Measurements from ENCODE around the gene BDH2. TPM values are rescaled to one million over a fixed set of nuclear protein-coding genes. Genes with fewer than 3 reads are reported as not detected.

Gene BDH2
- total RNA-seq, 1 experiment from 2014 or later = 17.6 TPM

DNA sequence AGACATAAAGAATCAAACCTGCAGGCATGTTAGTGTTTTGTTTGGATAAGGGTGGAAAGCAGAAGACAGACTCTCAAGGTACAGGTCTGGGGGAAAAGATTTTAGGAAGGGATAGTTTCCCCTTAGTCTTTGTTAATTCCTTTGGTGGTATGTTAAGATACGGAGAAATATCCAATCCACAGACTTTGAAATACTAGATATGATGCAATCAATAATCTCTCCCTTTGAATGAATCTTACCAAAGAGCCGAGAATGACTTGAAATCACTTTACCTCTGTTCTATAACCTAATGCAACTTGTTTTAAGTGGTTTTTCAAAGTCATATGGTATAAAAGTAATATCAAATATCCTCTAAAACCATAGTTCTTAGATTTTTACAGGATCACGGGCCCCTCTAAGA lies 5.3 kb upstream of the BDH2 start:
- H3K27me3 Mint-ChIP-seq (ENCODE audit: insufficient read depth, unreplicated experiment) = no peaks in the 10 kb centered on the region
- CTCF ChIA-PET = no interaction called here
- no TSS peak for BruUV-seq (replicated peaks)
- intact Hi-C loops (cut with micrococcal nuclease) = no loop called here
- peaks cover 2% of the 10 kb centered on the region for H3K4me1 Mint-ChIP-seq (ENCODE audit: insufficient read depth, unreplicated experiment)
- no peak overlapping the region for H3K4me3 Mint-ChIP-seq (ENCODE audit: unreplicated experiment)
- no peaks in the 10 kb centered on the region for H3K9me3 Mint-ChIP-seq (ENCODE audit: unreplicated experiment)
- no peak overlapping the region for H3K27ac Mint-ChIP-seq (ENCODE audit: low read depth, unreplicated experiment)
- DNase-seq (ENCODE audit: unreplicated experiment) = no peak
- peaks cover 9% of the 10 kb centered on the region for H3K36me3 Mint-ChIP-seq (ENCODE audit: insufficient read depth, unreplicated experiment)
- POLR2A ChIA-PET = no interaction called here
- no peak for TF ChIP-seq CTCF (IDR thresholded peaks at IDR 0.05; ENCODE audit: unreplicated experiment)

DNA sequence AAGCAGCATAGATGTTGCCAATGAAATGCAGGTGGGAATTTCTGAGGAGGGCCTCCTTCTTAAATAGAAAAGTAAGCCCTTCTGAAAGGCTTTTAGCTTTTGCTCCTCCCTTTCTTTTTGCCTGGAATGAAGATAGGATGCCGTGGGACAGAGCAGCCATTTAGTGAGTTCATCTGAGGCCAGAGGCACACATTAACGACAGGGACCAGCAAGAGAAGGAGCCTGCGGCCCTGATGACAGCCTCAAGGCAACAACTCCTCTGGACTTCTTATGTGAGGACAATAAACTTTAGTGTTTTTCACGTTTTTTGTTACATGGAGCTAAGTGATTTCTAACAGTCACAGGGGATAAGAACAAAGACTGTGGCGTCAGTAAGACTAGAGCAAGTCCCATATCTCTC lies 1.1 kb upstream of the BDH2 start:
- no peak for TF ChIP-seq CTCF (IDR thresholded peaks at IDR 0.05; ENCODE audit: unreplicated experiment)
- no peak overlapping the region for H3K4me3 Mint-ChIP-seq (ENCODE audit: unreplicated experiment)
- H3K27me3 Mint-ChIP-seq (ENCODE audit: insufficient read depth, unreplicated experiment) = no peaks in the 10 kb centered on the region
- no peak for DNase-seq (ENCODE audit: unreplicated experiment)
- no peaks in the 10 kb centered on the region for H3K9me3 Mint-ChIP-seq (ENCODE audit: unreplicated experiment)
- ChIA-PET CTCF (interaction anchor here (0.6 to 4.7 kb wide), 14 partner anchors 9 to 835 kb away, joined by 3 to 57 read pairs (median 4); partner anchors contain the start of gene SLC9B2), POLR2A (interaction anchor here (1.2 to 3.6 kb wide), 5 partner anchors 8 to 670 kb away, joined by 3 to 19 read pairs (median 10); partner anchors contain the start of gene UBE2D3)
- no TSS peak for BruUV-seq (replicated peaks)
- H3K4me1 Mint-ChIP-seq (ENCODE audit: insufficient read depth, unreplicated experiment) = peaks cover 16% of the 10 kb centered on the region
- H3K27ac Mint-ChIP-seq (ENCODE audit: low read depth, unreplicated experiment) = no peak overlapping the region
- H3K36me3 Mint-ChIP-seq (ENCODE audit: insufficient read depth, unreplicated experiment) = peaks cover 10% of the 10 kb centered on the region
- intact Hi-C loops (cut with micrococcal nuclease) = no loop called here

GRCh38 chr4:103098756-103099440 lies 736 bp downstream of the BDH2 start:
- ChIA-PET POLR2A (interaction anchor here (0.6 to 3.6 kb wide), 17 partner anchors 11 to 668 kb away, joined by 3 to 20 read pairs (median 3); partner anchors contain the start of genes CISD2, MANBA, SLC9B1 and SLC9B2), CTCF (interaction anchor here (0.5 to 5.0 kb wide), 22 partner anchors 9 to 799 kb away, joined by 3 to 57 read pairs (median 4); no protein-coding TSS in a partner anchor)
- TF ChIP-seq CTCF (IDR thresholded peaks at IDR 0.05; ENCODE audit: unreplicated experiment) = no peak
- intact Hi-C loops (cut with micrococcal nuclease) = loop anchor here (2.0 to 5.0 kb wide), 2 partner anchors 478 to 752 kb away; partner anchors contain the start of gene SLC39A8
- H3K27me3 Mint-ChIP-seq (ENCODE audit: insufficient read depth, unreplicated experiment) = no peaks in the 10 kb centered on the region
- H3K4me3 Mint-ChIP-seq (ENCODE audit: unreplicated experiment) = peak overlapping the region; percentile 88
- BruUV-seq (replicated peaks) = no TSS peak
- peaks cover 16% of the 10 kb centered on the region for H3K4me1 Mint-ChIP-seq (ENCODE audit: insufficient read depth, unreplicated experiment)
- H3K9me3 Mint-ChIP-seq (ENCODE audit: unreplicated experiment) = no peaks in the 10 kb centered on the region
- peaks cover 6% of the 10 kb centered on the region for H3K36me3 Mint-ChIP-seq (ENCODE audit: insufficient read depth, unreplicated experiment)
- no peak for DNase-seq (ENCODE audit: unreplicated experiment)
- H3K27ac Mint-ChIP-seq (ENCODE audit: low read depth, unreplicated experiment) = peak overlapping the region; percentile 90

GRCh38 chr4:103098341-103098740 lies 1.3 kb downstream of the BDH2 start:
- BruUV-seq (replicated peaks) = no TSS peak
- DNase-seq (ENCODE audit: unreplicated experiment) = no peak
- intact Hi-C loops (cut with micrococcal nuclease) = loop anchor here (2.0 to 5.0 kb wide), 2 partner anchors 478 to 751 kb away; partner anchors contain the start of gene SLC39A8
- Mint-ChIP-seq H3K27ac (ENCODE audit: low read depth, unreplicated experiment) (no peak overlapping the region), H3K9me3 (ENCODE audit: unreplicated experiment) (no peaks in the 10 kb centered on the region), H3K4me3 (ENCODE audit: unreplicated experiment) (peak overlapping the region; percentile 88), H3K27me3 (ENCODE audit: insufficient read depth, unreplicated experiment) (no peaks in the 10 kb centered on the region), H3K36me3 (ENCODE audit: insufficient read depth, unreplicated experiment) (peaks cover 5% of the 10 kb centered on the region), H3K4me1 (ENCODE audit: insufficient read depth, unreplicated experiment) (peaks cover 16% of the 10 kb centered on the region)
- TF ChIP-seq CTCF (IDR thresholded peaks at IDR 0.05; ENCODE audit: unreplicated experiment) = no peak
- ChIA-PET POLR2A (interaction anchor here (0.6 to 3.6 kb wide), 11 partner anchors 11 to 660 kb away, joined by 3 to 20 read pairs (median 3); partner anchors contain the start of genes SLC9B1, SLC9B2 and UBE2D3), CTCF (interaction anchor here (0.5 to 5.0 kb wide), 9 partner anchors 8 to 798 kb away, joined by 3 to 57 read pairs (median 5); no protein-coding TSS in a partner anchor)
